Stomach smooth muscle (tissue), 2 donors: ENCODE results near the gene SCGB1D4.

ENCODE experiments used
- H3K27ac ChIP-seq: one replicate; pipeline ENCODE4 v1.7.0; 2013; ENCODE audit warnings: mild to moderate bottlenecking, low read length, inconsistent platforms
- H3K27me3 ChIP-seq, 2 donors: one replicate each; pipeline ENCODE4 v1.7.0; 2013; ENCODE audit warnings: low read length in 2 of 2; ENCODE audit not compliant: insufficient read depth in 2 of 2, control insufficient read depth in 1 of 2
- H3K36me3 ChIP-seq, 2 donors: one replicate each; pipeline ENCODE4 v1.7.0; 2013; ENCODE audit warnings: low read length in 2 of 2; ENCODE audit not compliant: control insufficient read depth in 2 of 2, insufficient read depth in 2 of 2
- H3K4me1 ChIP-seq: one replicate; pipeline ENCODE4 v1.7.0; 2013; ENCODE audit warnings: low read length; ENCODE audit not compliant: control insufficient read depth, insufficient read depth
- H3K4me3 ChIP-seq, 2 donors: one replicate each; pipeline ENCODE4 v1.7.0; 2013; ENCODE audit warnings: low read length in 2 of 2
- H3K9ac ChIP-seq, 2 donors: one replicate each; pipeline ENCODE4 v1.7.0; 2013; ENCODE audit warnings: low read length in 2 of 2, mild to moderate bottlenecking in 1 of 2
- H3K9me3 ChIP-seq, 2 donors: one replicate each; pipeline ENCODE4 v1.7.0; 2013; ENCODE audit warnings: low read length in 2 of 2; ENCODE audit not compliant: control insufficient read depth in 2 of 2
- donor health status: healthy.
- donor health status: Pancreatic carcinoma.

The SCGB1D4 gene

GRCh38 chr11:62251698-62252097, 47.2 kb downstream of the SCGB1D4 start:
- Histone ChIP-seq H3K27me3 (no peaks in the 10 kb centered on the region), H3K36me3 (no peaks in the 10 kb centered on the region), H3K9ac (no peak overlapping the region), H3K4me3 (no peak overlapping the region), H3K27ac (no peak overlapping the region), H3K4me1 (no peaks in the 10 kb centered on the region), H3K9me3 (peaks cover 17 to 24% of the 10 kb centered on the region in 2 donors)
